HepG2 (cell line): ENCODE results near the gene TMEM114. TPM values are rescaled to one million over a fixed set of nuclear protein-coding genes. Genes with fewer than 3 reads are reported as not detected.

Source experiments
- ATAC-seq: fragments of 200-7000 bp; cut with Tn5 transposase; 3 replicates; pipeline ENCODE4 v1.9.1; 2020; ENCODE audit warnings: mild to moderate bottlenecking, moderate library complexity
- BruUV-seq: library from RNA; stranded (reverse); fragments of 400-500 nt; replicated peaks from 2 replicates; lab custom pipeline; 2021; lab: Mats Ljungman, UMichigan
- CTCF ChIA-PET: fragments of 300-600 bp; formaldehyde crosslinking; extraction: SDS; loops from one replicate; lab custom pipeline; 2021; ENCODE audit warnings: low total read pairs, inconsistent platforms, low intra/inter-chr PET ratio; lab: Yijun Ruan, JAX
- POLR2A ChIA-PET: fragments of 350-600 bp; sonication (Branson Sonifier 250); formaldehyde crosslinking; loops from one replicate; lab custom pipeline; 2020; ENCODE audit warnings: antibody characterized with exemption, inconsistent platforms; lab: Yijun Ruan, JAX
- DNase-seq: peaks from one replicate; pipeline ENCODE4 v3.0.0-alpha.2; 2015; ENCODE audit warnings: low spot score
- FAIRE-seq: peaks from 3 replicates; lab custom pipeline; 2011; peaks lifted over from hg19 to GRCh38; lab: Jason Lieb, UNC
- H2AFZ ChIP-seq: one replicate; pipeline ENCODE4 v1.6.1; 2011; ENCODE audit warnings: low read length, inconsistent platforms
- H3K27ac ChIP-seq: fragments of 300-600 bp; 3 replicates; pipeline ENCODE4 v1.8.0; 2011; ENCODE audit warnings: mixed run types, mild to moderate bottlenecking, mixed read lengths, low read length, inconsistent platforms; ENCODE audit not compliant: insufficient read depth; ENCODE audit errors: extremely low read length
- H3K27me3 ChIP-seq, 2 experiments: fragments of 200-600 bp in 1 of 2; 2 replicates in 1 of 2; 3 replicates in 1 of 2; pipeline versions ENCODE4 v1.6.0 to v1.8.0; 2011; ENCODE audit warnings: low read length in 2 of 2, mild to moderate bottlenecking in 2 of 2, moderate library complexity in 2 of 2, inconsistent platforms in 1 of 2; ENCODE audit not compliant: insufficient read depth in 2 of 2, control insufficient read depth in 1 of 2
- H3K36me3 ChIP-seq, 2 experiments: fragments of 200-600 bp in 1 of 2; replicated peaks in 1 of 2; 2 replicates in 1 of 2; 3 replicates in 1 of 2; pipeline versions ENCODE4 v1.5.1 to v1.8.0; 2011; ENCODE audit warnings: low read length in 2 of 2, inconsistent platforms in 1 of 2; ENCODE audit not compliant: insufficient read depth in 2 of 2, control insufficient read depth in 1 of 2
- H3K4me1 ChIP-seq: 2 replicates; pipeline ENCODE4 v1.5.1; 2012; ENCODE audit warnings: low read length, inconsistent platforms; ENCODE audit not compliant: insufficient read depth
- H3K4me2 ChIP-seq: 2 replicates; pipeline ENCODE4 v1.6.0; 2011; ENCODE audit warnings: low read depth, low read length, inconsistent platforms
- H3K4me3 ChIP-seq, 3 experiments: fragments of 200-600 bp in 1 of 3; sonication (generic), shearing (Covaris generic) in 1 of 3; replicated peaks in 1 of 3; 2 replicates each; pipeline ENCODE4 v1.5.1; 2011 to 2016; ENCODE audit warnings: low read length in 3 of 3, inconsistent platforms in 2 of 3, low read depth in 2 of 3, mild to moderate bottlenecking in 2 of 3, control low read depth in 1 of 3, mixed read lengths in 1 of 3; ENCODE audit not compliant: insufficient read depth in 1 of 3
- H3K79me2 ChIP-seq: one replicate; pipeline ENCODE4 v1.6.1; 2011; ENCODE audit warnings: low read length, inconsistent platforms; ENCODE audit not compliant: insufficient read depth
- H3K9ac ChIP-seq: 2 replicates; pipeline ENCODE4 v1.6.0; 2011; ENCODE audit warnings: mild to moderate bottlenecking, low read depth, low read length, inconsistent platforms; ENCODE audit not compliant: insufficient read depth
- H3K9me3 ChIP-seq: 2 replicates; pipeline ENCODE4 v1.5.1; 2012; ENCODE audit warnings: mild to moderate bottlenecking, low read length
- H4K20me1 ChIP-seq: 2 replicates; pipeline ENCODE4 v1.6.0; 2011; ENCODE audit warnings: inconsistent platforms, mild to moderate bottlenecking, low read length, moderate library complexity; ENCODE audit not compliant: insufficient read depth
- ZMYM3 ChIP-seq: sonication (generic); formaldehyde crosslinking; IDR thresholded peaks from 2 replicates; pipeline ENCODE4 v1.5.1; 2020; ENCODE audit warnings: mild to moderate bottlenecking, missing genetic modification reagents
- ZNF629 ChIP-seq: sonication (generic); formaldehyde crosslinking; conservative IDR thresholded peaks from 2 replicates; pipeline ENCODE4 v1.5.0; 2020; ENCODE audit warnings: missing genetic modification reagents
- WGBS: methylation state at CpG from one replicate; pipeline ENCODE4 v1.1.6; 2017; ENCODE audit warnings: low lambda C conversion rate; 5-methylcytosine and 5-hydroxymethylcytosine counted together
- in situ Hi-C: cut with HindIII; loops from 2 replicates; pipeline ENCODE4 v1.10.0; 2017; ENCODE audit warnings: low pct_unique_long_range_greater_than_20kb; ENCODE audit not compliant: extremely low pct_ligation_motif_present
- intact Hi-C: fragments of 100-400 bp; cut with micrococcal nuclease; formaldehyde crosslinking; loops from one replicate; pipeline ENCODE4 v1.10.0; 2022; ENCODE audit not compliant: unreplicated experiment
- polyA plus RNA-seq, 8 experiments: library from polyadenylated mRNA; depleted of rRNA in 3 of 8; stranded (reverse) in 7 of 8; unstranded in 1 of 8; fragments of >200 nt; fragmentation: Illumina TruSeq in 4 of 8; extraction: Trizol in 4 of 8; gene quantifications; 2 replicates each; pipeline versions ENCODE4 v1.2.1 to v1.2.3, GENCODE V29; 2011 to 2016; ENCODE audit warnings: low read depth in 4 of 8, missing spikeins in 1 of 8, mixed read lengths in 1 of 8; ENCODE audit not compliant: insufficient read depth in 1 of 8
- total RNA-seq, 5 experiments: library from RNA; depleted of rRNA; stranded (reverse); fragments of >200 nt; fragmentation: Illumina TruSeq; extraction: Trizol; gene quantifications; 2 replicates each; pipeline ENCODE4 v1.2.3, GENCODE V29; 2016; ENCODE audit warnings: low read depth in 1 of 5
- TF ChIP-seq, protein P1 (sequence below): sonication (generic); formaldehyde crosslinking; IDR thresholded peaks from 2 replicates; pipeline ENCODE4 v1.4.0; 2020; ENCODE audit warnings: mild to moderate bottlenecking, missing genetic modification reagents

The TMEM114 gene
- total and polyA plus RNA-seq, 2 of the 13 experiments (the other 11 are each of a cell fraction or from before 2014, with no cell fraction given), result not detected

DNA sequence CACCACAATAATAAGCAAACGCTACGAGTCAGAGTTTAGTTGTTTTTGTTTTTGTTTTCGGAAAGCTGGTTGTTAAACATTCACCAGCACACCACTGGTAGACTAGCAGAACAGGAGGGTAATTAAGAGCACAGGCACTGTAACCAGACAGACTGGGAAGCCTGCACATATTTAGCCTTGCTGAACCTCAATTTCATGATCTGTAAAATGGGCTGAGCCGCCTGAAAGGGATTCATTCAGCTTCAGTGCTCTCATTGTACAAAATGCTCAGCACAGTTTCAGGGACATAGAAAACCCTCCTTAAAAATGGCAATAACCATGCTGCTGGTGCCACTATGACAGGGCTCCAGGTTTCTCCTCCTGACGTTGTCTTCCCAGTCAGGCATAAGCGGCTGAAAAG lies 66.4 kb downstream of the TMEM114 start:
- Histone ChIP-seq H3K9ac (no peak overlapping the region), H3K4me1 (0 out of 2 replicates have a peak, but pooled peaks cover 4% of the 10 kb centered on the region), H3K27me3 (peaks cover 10 to 88% of the 10 kb centered on the region in 2 experiments), H3K9me3 (no peaks in the 10 kb centered on the region), H3K4me3 (no peak overlapping the region), H3K36me3 (no peaks in the 10 kb centered on the region), H3K27ac (no peak overlapping the region), H2AFZ (no peak overlapping the region), H4K20me1 (no peaks in the 10 kb centered on the region), H3K79me2 (no peaks in the 10 kb centered on the region), H3K4me2 (no peak overlapping the region)
- ChIA-PET CTCF (no interaction called here), POLR2A (no interaction called here)
- TF ChIP-seq, protein P1, sequence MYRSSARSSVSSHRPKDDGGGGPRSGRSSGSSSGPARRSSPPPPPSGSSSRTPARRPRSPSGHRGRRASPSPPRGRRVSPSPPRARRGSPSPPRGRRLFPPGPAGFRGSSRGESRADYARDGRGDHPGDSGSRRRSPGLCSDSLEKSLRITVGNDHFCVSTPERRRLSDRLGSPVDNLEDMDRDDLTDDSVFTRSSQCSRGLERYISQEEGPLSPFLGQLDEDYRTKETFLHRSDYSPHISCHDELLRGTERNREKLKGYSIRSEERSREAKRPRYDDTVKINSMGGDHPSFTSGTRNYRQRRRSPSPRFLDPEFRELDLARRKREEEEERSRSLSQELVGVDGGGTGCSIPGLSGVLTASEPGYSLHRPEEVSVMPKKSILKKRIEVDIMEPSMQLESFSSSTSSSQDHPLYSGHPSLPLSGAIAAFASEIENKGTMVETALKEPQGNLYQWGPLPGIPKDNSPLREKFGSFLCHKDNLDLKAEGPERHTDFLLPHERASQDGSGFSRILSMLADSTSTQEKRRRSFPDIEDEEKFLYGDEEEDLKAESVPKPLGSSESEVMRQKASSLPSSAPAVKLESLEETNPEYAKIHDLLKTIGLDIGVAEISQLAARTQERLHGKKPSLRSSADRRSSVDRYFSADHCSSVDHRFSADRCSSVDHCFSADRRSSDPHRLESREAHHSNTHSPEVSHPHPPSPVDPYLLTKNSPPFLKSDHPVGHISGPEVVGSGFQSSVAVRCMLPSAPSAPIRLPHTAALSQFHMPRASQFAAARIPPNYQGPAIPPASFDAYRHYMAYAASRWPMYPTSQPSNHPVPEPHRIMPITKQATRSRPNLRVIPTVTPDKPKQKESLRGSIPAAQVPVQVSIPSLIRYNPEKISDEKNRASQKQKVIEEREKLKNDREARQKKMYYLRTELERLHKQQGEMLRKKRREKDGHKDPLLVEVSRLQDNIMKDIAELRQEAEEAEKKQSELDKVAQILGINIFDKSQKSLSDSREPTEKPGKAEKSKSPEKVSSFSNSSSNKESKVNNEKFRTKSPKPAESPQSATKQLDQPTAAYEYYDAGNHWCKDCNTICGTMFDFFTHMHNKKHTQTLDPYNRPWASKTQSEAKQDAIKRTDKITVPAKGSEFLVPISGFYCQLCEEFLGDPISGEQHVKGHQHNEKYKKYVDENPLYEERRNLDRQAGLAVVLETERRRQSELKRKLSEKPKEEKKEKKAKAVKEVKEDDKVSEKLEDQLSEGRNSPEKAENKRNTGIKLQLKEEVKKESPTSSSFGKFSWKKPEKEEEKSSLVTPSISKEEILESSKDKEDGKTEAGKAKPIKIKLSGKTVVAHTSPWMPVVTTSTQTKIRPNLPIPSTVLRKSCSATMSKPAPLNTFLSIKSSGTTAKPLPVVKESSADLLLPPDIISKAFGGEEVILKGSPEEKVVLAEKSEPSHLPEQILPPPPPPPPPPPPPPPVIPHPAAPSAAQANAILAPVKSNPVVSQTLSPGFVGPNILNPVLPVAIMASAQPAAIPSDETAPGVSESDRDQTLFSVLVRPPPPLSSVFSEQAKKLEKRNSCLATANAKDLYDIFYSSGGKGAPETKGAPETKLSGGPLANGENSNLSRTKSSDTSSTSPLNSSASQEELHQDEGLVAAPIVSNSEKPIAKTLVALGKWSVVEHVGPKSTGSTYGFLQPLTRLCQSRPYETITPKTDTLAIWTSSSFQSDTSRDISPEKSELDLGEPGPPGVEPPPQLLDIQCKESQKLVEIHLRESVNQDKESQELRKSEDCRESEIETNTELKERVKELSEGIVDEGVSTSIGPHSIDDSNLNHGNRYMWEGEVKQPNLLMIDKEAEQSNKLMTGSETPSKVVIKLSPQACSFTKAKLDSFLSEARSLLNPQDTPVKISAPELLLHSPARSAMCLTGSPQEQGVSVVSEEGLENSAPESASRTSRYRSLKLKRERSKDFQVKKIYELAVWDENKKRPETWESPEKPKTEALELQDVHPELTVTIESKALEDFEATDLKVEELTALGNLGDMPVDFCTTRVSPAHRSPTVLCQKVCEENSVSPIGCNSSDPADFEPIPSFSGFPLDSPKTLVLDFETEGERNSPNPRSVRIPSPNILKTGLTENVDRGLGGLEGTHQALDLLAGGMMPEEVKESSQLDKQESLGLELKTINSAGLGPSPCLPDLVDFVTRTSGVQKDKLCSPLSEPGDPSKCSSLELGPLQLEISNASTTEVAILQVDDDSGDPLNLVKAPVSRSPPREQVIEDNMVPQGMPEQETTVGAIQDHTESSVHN (CRISPR knock-in tag), result no peak
- peak; percentile 73 for TF ChIP-seq ZNF629 (CRISPR knock-in tag)
- TF ChIP-seq ZMYM3 (CRISPR knock-in tag), result peak; percentile 55; the same call in 1 of the 2 replicates
- intact Hi-C loops (no loop called here), in situ Hi-C loops (no loop called here)
- DNase-seq (no peak), ATAC-seq (no peak), FAIRE-seq (no peak)
- BruUV-seq, result no TSS peak
- WGBS, result 40% methylated on average over 6 of the region's 6 CpGs
